Measurements from ENCODE around the gene ARF3.

The ARF3 gene

GRCh38 chr12:48947727-48948126 lies 9.6 kb downstream of the ARF3 start:
- Histone ChIP-seq H3K9me2 (replicated peaks; ENCODE audit: low read depth, low read length) (no peaks in the 10 kb centered on the region), H3K27me3 (ENCODE audit: insufficient read depth, low read length, poor library complexity, severe bottlenecking) (no peaks in the 10 kb centered on the region), H3K36me3 (ENCODE audit: insufficient read depth, low read length) (no peaks in the 10 kb centered on the region), H2AFZ (ENCODE audit: low read length) (no peak overlapping the region), H3F3A (ENCODE audit: low read depth) (no peaks in the 10 kb centered on the region), H3K9me3 (ENCODE audit: insufficient read depth, low read depth, low read length) (no peaks in the 10 kb centered on the region), H3K9ac (ENCODE audit: low read depth, low read length, poor library complexity, severe bottlenecking) (no peak overlapping the region), H3K4me2 (ENCODE audit: low read depth, low read length, poor library complexity, severe bottlenecking) (no peak overlapping the region), H3K79me2 (ENCODE audit: insufficient read depth, low read length) (peaks cover 85% of the 10 kb centered on the region), H3K4me1 (ENCODE audit: insufficient read depth, low read length, poor library complexity, severe bottlenecking) (peaks cover 5% of the 10 kb centered on the region), H3K4me3 (ENCODE audit: low read length, poor library complexity, severe bottlenecking) (no peak overlapping the region), H4K20me1 (ENCODE audit: insufficient read depth, low read length, poor library complexity, severe bottlenecking) (peaks cover 33% of the 10 kb centered on the region)
- TF ChIP-seq CTCF (conservative IDR thresholded peaks at IDR 0.05; ENCODE audit: low read length) (no peak), EZH2phosphoT487 (IDR thresholded peaks at IDR 0.05; ENCODE audit: borderline replicate concordance) (no peak)

- TF ChIP-seq CTCF (conservative IDR thresholded peaks at IDR 0.05; ENCODE audit: low read length), result no peak
- no peak for TF ChIP-seq EZH2phosphoT487 (IDR thresholded peaks at IDR 0.05; ENCODE audit: borderline replicate concordance)
- Histone ChIP-seq H3K4me3 (ENCODE audit: low read length, poor library complexity, severe bottlenecking) (no peak overlapping the region), H3K4me2 (ENCODE audit: low read depth, low read length, poor library complexity, severe bottlenecking) (no peak overlapping the region), H3K9ac (ENCODE audit: low read depth, low read length, poor library complexity, severe bottlenecking) (no peak overlapping the region), H3K9me2 (replicated peaks; ENCODE audit: low read depth, low read length) (no peaks in the 10 kb centered on the region), H3K4me1 (ENCODE audit: insufficient read depth, low read length, poor library complexity, severe bottlenecking) (no peaks in the 10 kb centered on the region), H3F3A (ENCODE audit: low read depth) (no peaks in the 10 kb centered on the region), H3K79me2 (ENCODE audit: insufficient read depth, low read length) (peaks cover 83% of the 10 kb centered on the region), H3K9me3 (ENCODE audit: insufficient read depth, low read depth, low read length) (no peaks in the 10 kb centered on the region), H2AFZ (ENCODE audit: low read length) (no peak overlapping the region), H4K20me1 (ENCODE audit: insufficient read depth, low read length, poor library complexity, severe bottlenecking) (peaks cover 34% of the 10 kb centered on the region), H3K36me3 (ENCODE audit: insufficient read depth, low read length) (no peaks in the 10 kb centered on the region), H3K27me3 (ENCODE audit: insufficient read depth, low read length, poor library complexity, severe bottlenecking) (no peaks in the 10 kb centered on the region)
Measured at GRCh38 chr12:48946943-48947342, 10.3 kb downstream of the ARF3 start.

DNA sequence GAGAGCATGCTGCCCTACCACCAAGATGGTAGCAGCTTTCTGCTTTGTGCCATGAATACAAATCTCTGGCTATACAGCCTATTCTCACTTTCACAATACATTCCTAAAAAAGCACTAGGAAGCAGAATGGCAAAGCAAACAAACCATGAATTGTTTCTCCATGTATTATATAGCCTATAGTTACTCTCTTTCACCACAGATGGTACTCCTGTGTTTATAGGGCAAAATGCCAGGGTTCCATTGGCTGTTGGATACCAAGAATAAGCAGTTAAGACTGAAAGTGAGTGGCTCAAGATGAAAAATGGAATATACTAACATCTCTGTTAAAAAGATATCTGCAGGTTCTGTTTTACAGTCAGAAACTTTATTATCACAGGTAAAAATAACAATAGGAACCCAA lies 11.1 kb downstream of the ARF3 start:
- no peaks in the 10 kb centered on the region for H3F3A ChIP-seq (ENCODE audit: low read depth)
- no peak overlapping the region for H2AFZ ChIP-seq (ENCODE audit: low read length)
- no peaks in the 10 kb centered on the region for H3K9me3 ChIP-seq (ENCODE audit: insufficient read depth, low read depth, low read length)
- no peaks in the 10 kb centered on the region for H3K4me1 ChIP-seq (ENCODE audit: insufficient read depth, low read length, poor library complexity, severe bottlenecking)
- peaks cover 31% of the 10 kb centered on the region for H4K20me1 ChIP-seq (ENCODE audit: insufficient read depth, low read length, poor library complexity, severe bottlenecking)
- H3K4me2 ChIP-seq (ENCODE audit: low read depth, low read length, poor library complexity, severe bottlenecking), result no peak overlapping the region
- peaks cover 87% of the 10 kb centered on the region for H3K79me2 ChIP-seq (ENCODE audit: insufficient read depth, low read length)
- H3K9me2 ChIP-seq (replicated peaks; ENCODE audit: low read depth, low read length), result no peaks in the 10 kb centered on the region
- no peaks in the 10 kb centered on the region for H3K27me3 ChIP-seq (ENCODE audit: insufficient read depth, low read length, poor library complexity, severe bottlenecking)
- H3K9ac ChIP-seq (ENCODE audit: low read depth, low read length, poor library complexity, severe bottlenecking), result no peak overlapping the region
- TF ChIP-seq EZH2phosphoT487 (IDR thresholded peaks at IDR 0.05; ENCODE audit: borderline replicate concordance), result no peak
- no peak for TF ChIP-seq CTCF (conservative IDR thresholded peaks at IDR 0.05; ENCODE audit: low read length)
- peaks cover 7% of the 10 kb centered on the region; the same call in 1 of the 2 replicates for H3K36me3 ChIP-seq (ENCODE audit: insufficient read depth, low read length)
- H3K4me3 ChIP-seq (ENCODE audit: low read length, poor library complexity, severe bottlenecking), result no peak overlapping the region
